K562 (cell line): Measurements from ENCODE around the gene RALGPS1. TPM values are rescaled to one million over a fixed set of nuclear protein-coding genes. Genes with fewer than 3 reads are reported as not detected.

Experiments
- ATAC-seq: fragments of 200-7000 bp; cut with Tn5 transposase; 3 replicates; pipeline ENCODE4 v1.9.1; 2020; ENCODE audit warnings: moderate library complexity
- BruUV-seq: library from RNA; stranded (reverse); fragments of 400-500 nt; replicated peaks from 2 replicates; lab custom pipeline; 2021; lab: Mats Ljungman, UMichigan
- CTCF ChIA-PET: fragments of 300-600 bp; formaldehyde crosslinking; extraction: SDS; loops from one replicate; lab custom pipeline; 2021; ENCODE audit warnings: low intra/inter-chr PET ratio; lab: Yijun Ruan, JAX
- POLR2A ChIA-PET: fragments of 300-600, 350-650 bp; sonication (Branson Sonifier 250); formaldehyde crosslinking; extraction: SDS; loops from one replicate; lab custom pipeline; 2021; ENCODE audit warnings: antibody characterized with exemption, inconsistent platforms; lab: Yijun Ruan, JAX
- DNase-seq, 4 experiments: peaks; one replicate each; pipeline versions ENCODE4 v3.0.0 to v3.0.0-alpha.2; 2011 to 2018; ENCODE audit warnings: low spot score in 3 of 4, mixed read lengths in 3 of 4; ENCODE audit errors: extremely low read depth in 1 of 4
- FAIRE-seq: peaks from 2 replicates; lab custom pipeline; 2011; peaks lifted over from hg19 to GRCh38; lab: Jason Lieb, UNC
- H2AFZ ChIP-seq: 2 replicates; pipeline ENCODE4 v1.6.0; 2011; ENCODE audit warnings: low read depth, low read length, control low read depth, inconsistent platforms
- H3K27ac ChIP-seq: fragments of 200-600 bp; 3 replicates; pipeline ENCODE4 v1.8.0; 2011; ENCODE audit warnings: low read depth, mild to moderate bottlenecking, control low read depth, inconsistent platforms, low read length, moderate library complexity, mixed read lengths; ENCODE audit errors: extremely low read depth
- H3K27me3 ChIP-seq, 2 experiments: fragments of 300-600 bp in 1 of 2; 2 replicates in 1 of 2; 3 replicates in 1 of 2; pipeline versions ENCODE4 v1.6.0 to v1.8.0; 2011; ENCODE audit warnings: inconsistent platforms in 2 of 2, low read length in 2 of 2, mild to moderate bottlenecking in 1 of 2, mixed read lengths in 1 of 2, moderate library complexity in 1 of 2; ENCODE audit not compliant: control insufficient read depth in 2 of 2, insufficient read depth in 2 of 2
- H3K36me3 ChIP-seq: fragments of 300-600 bp; 3 replicates; pipeline ENCODE4 v1.8.0; 2011; ENCODE audit warnings: mild to moderate bottlenecking, low read length, inconsistent platforms; ENCODE audit not compliant: control insufficient read depth, insufficient read depth
- H3K4me1 ChIP-seq, 2 experiments: fragments of 200-600 bp in 1 of 2; replicated peaks in 1 of 2; 2 replicates in 1 of 2; 3 replicates in 1 of 2; pipeline versions ENCODE4 v1.5.1 to v1.8.0; 2011; ENCODE audit warnings: inconsistent platforms in 2 of 2, low read length in 2 of 2, mild to moderate bottlenecking in 1 of 2, mixed read lengths in 1 of 2, moderate library complexity in 1 of 2; ENCODE audit not compliant: control insufficient read depth in 2 of 2, insufficient read depth in 2 of 2
- H3K4me2 ChIP-seq: 2 replicates; pipeline ENCODE4 v1.6.1; 2011; ENCODE audit warnings: low read length, control low read depth, inconsistent platforms, mixed read lengths; ENCODE audit not compliant: insufficient read depth
- H3K4me3 ChIP-seq: fragments of 200-600 bp; sonication (generic), shearing (Covaris generic); 2 replicates; pipeline ENCODE4 v1.5.1; 2016; ENCODE audit warnings: control low read depth, inconsistent platforms
- H3K79me2 ChIP-seq: fragments of 200-600 bp; 3 replicates; pipeline ENCODE4 v1.8.0; 2011; ENCODE audit warnings: low read length, inconsistent platforms; ENCODE audit not compliant: control insufficient read depth, insufficient read depth
- H3K9ac ChIP-seq, 2 experiments: 2 replicates each; pipeline versions ENCODE4 v1.6.0 to v1.6.1; 2011; ENCODE audit warnings: low read depth in 2 of 2, low read length in 2 of 2, control low read depth in 1 of 2, inconsistent platforms in 1 of 2, mild to moderate bottlenecking in 1 of 2, mixed read lengths in 1 of 2; ENCODE audit not compliant: insufficient read depth in 1 of 2
- H3K9me1 ChIP-seq: one replicate; pipeline ENCODE4 v1.6.0; 2011; ENCODE audit warnings: inconsistent platforms, mild to moderate bottlenecking, low read length, moderate library complexity; ENCODE audit not compliant: control insufficient read depth, insufficient read depth
- H3K9me3 ChIP-seq: replicated peaks from 2 replicates; pipeline ENCODE4 v1.5.1; 2011; ENCODE audit warnings: low read depth, low read length, inconsistent platforms; ENCODE audit not compliant: control insufficient read depth, insufficient read depth
- H4K20me1 ChIP-seq: replicated peaks from 2 replicates; pipeline ENCODE4 v1.6.1; 2011; ENCODE audit warnings: low read length, inconsistent platforms, mixed read lengths; ENCODE audit not compliant: control insufficient read depth, insufficient read depth
- CREBBP ChIP-seq: IDR thresholded peaks from one replicate; pipeline ENCODE4 v1.6.1; 2012; ENCODE audit warnings: low read depth, mild to moderate bottlenecking, control low read depth, inconsistent platforms, low read length
- ETS2 ChIP-seq: IDR thresholded peaks from 2 replicates; pipeline ENCODE4 v1.6.1; 2016; ENCODE audit warnings: borderline replicate concordance, missing genetic modification characterization, mild to moderate bottlenecking, moderate library complexity, missing compliant biosample characterization; ENCODE audit not compliant: poor library complexity, severe bottlenecking
- HDAC2 ChIP-seq: fragments of 450-650 bp; IDR thresholded peaks from 2 replicates; pipeline ENCODE4 v1.6.1; 2016; ENCODE audit warnings: mild to moderate bottlenecking
- HDAC6 ChIP-seq: IDR thresholded peaks from 2 replicates; pipeline ENCODE4 v1.6.1; 2012; ENCODE audit warnings: low read depth, mild to moderate bottlenecking, control low read depth, inconsistent platforms, low read length, moderate library complexity
- MAZ ChIP-seq, 2 experiments: fragments of 450-650 bp in 1 of 2; sonication (generic) in 1 of 2; formaldehyde crosslinking; IDR thresholded peaks in 1 of 2; conservative IDR thresholded peaks in 1 of 2; 2 replicates each; pipeline versions ENCODE4 v1.4.0 to v1.5.0; 2020; ENCODE audit warnings: mild to moderate bottlenecking in 1 of 2, missing genetic modification reagents in 1 of 2
- NFE2L1 ChIP-seq: fragments of 450-650 bp; IDR thresholded peaks from 2 replicates; pipeline ENCODE4 v1.6.1; 2016; ENCODE audit warnings: missing genetic modification characterization, low read depth, mild to moderate bottlenecking, missing compliant biosample characterization, moderate library complexity, borderline replicate concordance
- POLR3A ChIP-seq: IDR thresholded peaks from 2 replicates; pipeline ENCODE4 v1.6.1; 2011; ENCODE audit warnings: borderline replicate concordance, mild to moderate bottlenecking, moderate library complexity; ENCODE audit not compliant: insufficient read length, insufficient read depth; ENCODE audit errors: extremely low read depth
- PURB ChIP-seq: sonication (generic); formaldehyde crosslinking; IDR thresholded peaks from 2 replicates; pipeline ENCODE4 v1.9.0; 2021; ENCODE audit warnings: low read depth, mild to moderate bottlenecking, missing genetic modification reagents
- WGBS: fragments of 100-300 bp; shearing (Covaris generic); methylation state at CpG from one replicate; pipeline ENCODE4 v1.1.6; 2016; ENCODE audit warnings: low coverage, mixed read lengths; ENCODE audit not compliant: insufficient coverage; ENCODE audit errors: missing lambda C conversion rate; 5-methylcytosine and 5-hydroxymethylcytosine counted together
- in situ Hi-C: fragments of 300-500 bp; cut with MboI; formaldehyde crosslinking; loops from 4 replicates; pipeline ENCODE4 v1.15.0; 2018; ENCODE audit warnings: inconsistent platforms, mixed read lengths
- intact Hi-C: fragments of 100-400 bp; cut with micrococcal nuclease; formaldehyde crosslinking; loops from 2 replicates; pipeline ENCODE4 v1.14.2; 2022
- polyA plus RNA-seq, 8 experiments: library from polyadenylated mRNA; depleted of rRNA in 4 of 8; stranded (reverse) in 5 of 8; unstranded in 3 of 8; fragments of >200 nt; fragmentation: Nextera tagmentation in 2 of 8; fragmentation: Illumina TruSeq in 1 of 8; extraction: Ambion mirVana in 2 of 8; extraction: Trizol in 1 of 8; gene quantifications; 2 replicates each; pipeline versions ENCODE4 v1.2.1 to v1.2.3, GENCODE V29; 2011 to 2014; ENCODE audit warnings: inconsistent platforms in 1 of 8, missing spikeins in 1 of 8
- total RNA-seq, 7 experiments: library from RNA; depleted of rRNA in 6 of 7; stranded (reverse); fragments of >200 nt in 6 of 7; fragmentation: Illumina TruSeq in 2 of 7; extraction: Trizol in 2 of 7; gene quantifications; 2 replicates each; pipeline versions ENCODE4 v1.2.1 to v1.2.3, GENCODE V29; 2011 to 2021; ENCODE audit warnings: low replicate concordance in 1 of 7
- TF ChIP-seq, protein P1 (sequence below): fragments of 450-650 bp; conservative IDR thresholded peaks from 2 replicates; pipeline ENCODE4 v1.6.1; 2016; ENCODE audit warnings: missing genetic modification characterization, low read depth, mild to moderate bottlenecking, control low read depth, missing compliant biosample characterization
- TF ChIP-seq, protein P2 (sequence below): IDR thresholded peaks from 2 replicates; pipeline ENCODE4 v1.6.1; 2012; ENCODE audit warnings: low read depth, low read length, improper control_type of control experiment, borderline replicate concordance
- TF ChIP-seq, protein P3 (sequence below): fragments of 450-650 bp; IDR thresholded peaks from 2 replicates; pipeline ENCODE4 v1.6.1; 2014; ENCODE audit warnings: low read depth, mild to moderate bottlenecking, moderate library complexity, borderline replicate concordance
- TF ChIP-seq, protein P4 (sequence below): fragments of 450-650 bp; conservative IDR thresholded peaks from 2 replicates; pipeline ENCODE4 v1.6.1; 2016; ENCODE audit warnings: missing genetic modification characterization, low read depth, mild to moderate bottlenecking, missing compliant biosample characterization, moderate library complexity

Gene RALGPS1
- total and polyA plus RNA-seq, 9 of the 15 experiments (the other 6 are each of a cell fraction or from before 2014, with no cell fraction given), result 0.04 to 2.6 (median 1.5) TPM

GRCh38 chr9:127252410-127253318 lies 338.1 kb downstream of the RALGPS1 start:
- Histone ChIP-seq H3K79me2 (no peaks in the 10 kb centered on the region), H3K4me3 (no peak overlapping the region), H3K9me3 (no peaks in the 10 kb centered on the region), H3K27ac (no peak overlapping the region), H3K4me1 (no peaks in the 10 kb centered on the region), H3K4me2 (no peak overlapping the region), H3K9me1 (no peaks in the 10 kb centered on the region), H3K27me3 (peaks cover 6 to 14% of the 10 kb centered on the region in 2 experiments; a peak in 2 of 5 replicates), H4K20me1 (no peaks in the 10 kb centered on the region; the same call in 1 of the 2 replicates), H3K36me3 (no peaks in the 10 kb centered on the region), H3K9ac (no peak overlapping the region), H2AFZ (no peak overlapping the region)
- ChIA-PET CTCF (no interaction called here), POLR2A (interaction anchor here (0.6 to 0.9 kb wide), 2 partner anchors 10 to 16 kb away, joined by 3 read pairs; no protein-coding TSS in a partner anchor)
- intact Hi-C loops, result no loop called here
- in situ Hi-C loops, result no loop called here
- FAIRE-seq (peak; percentile 67), DNase-seq (no peak), ATAC-seq (no peak)
- no TSS peak for BruUV-seq
- WGBS, result 5% methylated on average over 4 of the region's 4 CpGs
- TF ChIP-seq, protein P1, sequence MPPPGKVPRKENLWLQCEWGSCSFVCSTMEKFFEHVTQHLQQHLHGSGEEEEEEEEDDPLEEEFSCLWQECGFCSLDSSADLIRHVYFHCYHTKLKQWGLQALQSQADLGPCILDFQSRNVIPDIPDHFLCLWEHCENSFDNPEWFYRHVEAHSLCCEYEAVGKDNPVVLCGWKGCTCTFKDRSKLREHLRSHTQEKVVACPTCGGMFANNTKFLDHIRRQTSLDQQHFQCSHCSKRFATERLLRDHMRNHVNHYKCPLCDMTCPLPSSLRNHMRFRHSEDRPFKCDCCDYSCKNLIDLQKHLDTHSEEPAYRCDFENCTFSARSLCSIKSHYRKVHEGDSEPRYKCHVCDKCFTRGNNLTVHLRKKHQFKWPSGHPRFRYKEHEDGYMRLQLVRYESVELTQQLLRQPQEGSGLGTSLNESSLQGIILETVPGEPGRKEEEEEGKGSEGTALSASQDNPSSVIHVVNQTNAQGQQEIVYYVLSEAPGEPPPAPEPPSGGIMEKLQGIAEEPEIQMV (tag), result no peak
- no peak for TF ChIP-seq HDAC2
- no peak for TF ChIP-seq HDAC6
- no peak for TF ChIP-seq CREBBP
- TF ChIP-seq PURB (CRISPR knock-in tag), result no peak
- TF ChIP-seq, protein P2, sequence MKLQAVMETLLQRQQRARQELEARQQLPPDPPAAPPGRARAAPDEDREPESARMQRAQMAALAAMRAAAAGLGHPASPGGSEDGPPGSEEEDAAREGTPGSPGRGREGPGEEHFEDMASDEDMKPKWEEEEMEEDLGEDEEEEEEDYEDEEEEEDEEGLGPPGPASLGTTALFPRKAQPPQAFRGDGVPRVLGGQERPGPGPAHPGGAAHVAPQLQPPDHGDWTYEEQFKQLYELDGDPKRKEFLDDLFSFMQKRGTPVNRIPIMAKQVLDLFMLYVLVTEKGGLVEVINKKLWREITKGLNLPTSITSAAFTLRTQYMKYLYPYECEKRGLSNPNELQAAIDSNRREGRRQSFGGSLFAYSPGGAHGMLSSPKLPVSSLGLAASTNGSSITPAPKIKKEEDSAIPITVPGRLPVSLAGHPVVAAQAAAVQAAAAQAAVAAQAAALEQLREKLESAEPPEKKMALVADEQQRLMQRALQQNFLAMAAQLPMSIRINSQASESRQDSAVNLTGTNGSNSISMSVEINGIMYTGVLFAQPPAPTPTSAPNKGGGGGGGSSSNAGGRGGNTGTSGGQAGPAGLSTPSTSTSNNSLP, result no peak
- no peak for TF ChIP-seq ETS2 (tag)
- TF ChIP-seq, protein P3, sequence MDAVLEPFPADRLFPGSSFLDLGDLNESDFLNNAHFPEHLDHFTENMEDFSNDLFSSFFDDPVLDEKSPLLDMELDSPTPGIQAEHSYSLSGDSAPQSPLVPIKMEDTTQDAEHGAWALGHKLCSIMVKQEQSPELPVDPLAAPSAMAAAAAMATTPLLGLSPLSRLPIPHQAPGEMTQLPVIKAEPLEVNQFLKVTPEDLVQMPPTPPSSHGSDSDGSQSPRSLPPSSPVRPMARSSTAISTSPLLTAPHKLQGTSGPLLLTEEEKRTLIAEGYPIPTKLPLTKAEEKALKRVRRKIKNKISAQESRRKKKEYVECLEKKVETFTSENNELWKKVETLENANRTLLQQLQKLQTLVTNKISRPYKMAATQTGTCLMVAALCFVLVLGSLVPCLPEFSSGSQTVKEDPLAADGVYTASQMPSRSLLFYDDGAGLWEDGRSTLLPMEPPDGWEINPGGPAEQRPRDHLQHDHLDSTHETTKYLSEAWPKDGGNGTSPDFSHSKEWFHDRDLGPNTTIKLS, result no peak
- TF ChIP-seq POLR3A, result no peak
- no peak for TF ChIP-seq MAZ (CRISPR knock-in tag; conservative IDR thresholded peaks at IDR 0.05 in 1 of 2, IDR thresholded peaks at IDR 0.05 in 1 of 2)
- TF ChIP-seq, protein P4, sequence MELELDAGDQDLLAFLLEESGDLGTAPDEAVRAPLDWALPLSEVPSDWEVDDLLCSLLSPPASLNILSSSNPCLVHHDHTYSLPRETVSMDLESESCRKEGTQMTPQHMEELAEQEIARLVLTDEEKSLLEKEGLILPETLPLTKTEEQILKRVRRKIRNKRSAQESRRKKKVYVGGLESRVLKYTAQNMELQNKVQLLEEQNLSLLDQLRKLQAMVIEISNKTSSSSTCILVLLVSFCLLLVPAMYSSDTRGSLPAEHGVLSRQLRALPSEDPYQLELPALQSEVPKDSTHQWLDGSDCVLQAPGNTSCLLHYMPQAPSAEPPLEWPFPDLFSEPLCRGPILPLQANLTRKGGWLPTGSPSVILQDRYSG (tag), result no peak
- no peak for TF ChIP-seq NFE2L1
